ENCODE measurements around the gene PIP4K2A. TPM values are rescaled to one million over a fixed set of nuclear protein-coding genes. Genes with fewer than 3 reads are reported as not detected.
"Not testable (repeated sequence)": the region's sequence is repeated elsewhere in the genome, so short reads cannot be mapped to it uniquely, and the experiment has no call there.

PIP4K2A gene
- total RNA-seq, 3 donors from 2014 or later: 15.1 to 36.6 (median 33.1) TPM

DNA sequence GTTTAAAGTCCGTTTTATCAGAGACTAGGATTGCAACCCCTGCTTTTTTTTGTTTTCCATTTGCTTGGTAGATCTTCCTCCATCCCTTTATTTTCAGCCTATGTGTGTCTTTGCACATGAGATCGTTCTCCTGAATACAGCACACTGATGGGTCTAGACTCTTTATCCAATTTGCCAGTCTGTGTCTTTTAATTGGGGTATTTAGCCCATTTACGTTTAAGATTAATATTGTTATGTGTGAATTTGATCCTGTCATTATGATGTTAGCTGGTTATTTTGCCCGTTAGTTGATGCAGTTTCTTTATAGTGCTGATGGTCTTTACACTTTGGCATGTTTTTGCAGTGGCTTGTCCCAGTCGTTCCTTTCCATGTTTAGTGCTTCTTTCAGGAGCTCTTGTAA is 202.4 kb downstream of the PIP4K2A start:
- intact Hi-C loops (cut with DNase I; ENCODE audit: low total_unique reads); H3K4me3 ChIP-seq; H3K4me1 ChIP-seq; H3K9me3 ChIP-seq; H3K36me3 ChIP-seq; H3K27me3 ChIP-seq; DNase-seq (ENCODE audit: low spot score in 2 of 2); H3K27ac ChIP-seq: not testable (repeated sequence)

DNA sequence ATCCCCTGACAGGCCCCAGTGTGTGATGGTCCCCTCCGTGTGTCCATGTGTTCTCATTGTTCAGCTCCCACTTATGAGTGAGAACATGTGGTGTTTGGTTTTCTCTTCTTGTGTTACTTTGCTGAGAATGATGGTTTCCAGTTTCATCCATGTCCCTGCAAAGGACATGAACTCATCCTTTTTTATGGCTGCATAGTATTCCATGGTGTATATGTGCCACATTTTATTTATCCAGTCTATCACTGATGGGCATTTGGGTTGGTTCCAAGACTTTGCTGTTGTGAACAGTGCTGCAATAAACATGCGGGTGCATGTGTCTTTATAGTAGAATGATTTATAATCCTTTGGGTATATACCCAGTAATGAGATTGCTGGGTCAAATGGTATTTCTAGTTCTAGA is 206.2 kb downstream of the PIP4K2A start:
- H3K4me1 ChIP-seq; DNase-seq (ENCODE audit: low spot score in 2 of 2); H3K9me3 ChIP-seq; H3K27me3 ChIP-seq; H3K27ac ChIP-seq; H3K36me3 ChIP-seq; H3K4me3 ChIP-seq; intact Hi-C loops (cut with DNase I; ENCODE audit: low total_unique reads): not testable (repeated sequence)

DNA sequence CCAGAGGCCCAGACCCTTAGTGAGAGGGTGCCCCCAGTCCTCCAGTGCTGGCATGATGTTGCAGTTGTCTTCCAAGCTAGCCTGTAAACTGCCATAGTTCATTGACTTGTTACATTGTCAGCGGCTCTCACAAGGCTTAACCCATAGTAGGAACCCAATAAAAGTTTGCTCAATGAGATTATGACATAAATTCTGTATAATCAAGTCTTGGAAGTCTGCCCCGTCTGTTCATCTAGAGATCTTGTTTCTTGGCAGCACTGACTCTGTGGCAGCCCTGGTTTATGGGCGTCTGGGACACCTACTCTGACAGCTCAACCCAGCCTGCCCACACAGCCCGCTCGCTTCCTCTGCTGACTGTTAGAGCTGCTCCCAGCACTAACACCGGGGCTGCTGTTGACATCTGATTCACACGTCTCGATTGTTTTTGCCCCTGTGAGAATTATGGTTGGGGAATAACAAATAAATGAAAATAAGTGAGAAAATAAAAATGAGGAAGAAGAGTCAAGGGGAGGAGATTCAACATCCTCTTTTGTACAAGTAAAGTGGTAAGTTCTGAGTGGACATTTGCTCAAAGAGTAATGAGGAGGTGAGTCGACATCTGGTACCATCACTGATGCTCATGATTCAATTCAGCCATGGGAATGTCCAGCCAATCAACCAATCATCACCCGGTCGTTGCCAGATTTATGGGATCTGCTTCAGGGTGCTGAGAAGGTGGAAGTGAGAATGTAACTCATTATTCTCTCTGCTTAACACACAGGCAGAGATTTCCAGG is 208.3 kb downstream of the PIP4K2A start:
- intact Hi-C loops (cut with DNase I; ENCODE audit: low total_unique reads): no loop called here
- TF ChIP-seq POLR2A (IDR thresholded peaks at IDR 0.05) (no peak), POLR2AphosphoS5 (IDR thresholded peaks at IDR 0.05) (no peak)
- TF ChIP-seq, protein P1, sequence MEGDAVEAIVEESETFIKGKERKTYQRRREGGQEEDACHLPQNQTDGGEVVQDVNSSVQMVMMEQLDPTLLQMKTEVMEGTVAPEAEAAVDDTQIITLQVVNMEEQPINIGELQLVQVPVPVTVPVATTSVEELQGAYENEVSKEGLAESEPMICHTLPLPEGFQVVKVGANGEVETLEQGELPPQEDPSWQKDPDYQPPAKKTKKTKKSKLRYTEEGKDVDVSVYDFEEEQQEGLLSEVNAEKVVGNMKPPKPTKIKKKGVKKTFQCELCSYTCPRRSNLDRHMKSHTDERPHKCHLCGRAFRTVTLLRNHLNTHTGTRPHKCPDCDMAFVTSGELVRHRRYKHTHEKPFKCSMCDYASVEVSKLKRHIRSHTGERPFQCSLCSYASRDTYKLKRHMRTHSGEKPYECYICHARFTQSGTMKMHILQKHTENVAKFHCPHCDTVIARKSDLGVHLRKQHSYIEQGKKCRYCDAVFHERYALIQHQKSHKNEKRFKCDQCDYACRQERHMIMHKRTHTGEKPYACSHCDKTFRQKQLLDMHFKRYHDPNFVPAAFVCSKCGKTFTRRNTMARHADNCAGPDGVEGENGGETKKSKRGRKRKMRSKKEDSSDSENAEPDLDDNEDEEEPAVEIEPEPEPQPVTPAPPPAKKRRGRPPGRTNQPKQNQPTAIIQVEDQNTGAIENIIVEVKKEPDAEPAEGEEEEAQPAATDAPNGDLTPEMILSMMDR (IDR thresholded peaks at IDR 0.05): no peak
- DNase-seq (ENCODE audit: low spot score in 2 of 2): no peak
- no peaks in the 10 kb centered on the region for H3K4me1 ChIP-seq
- H3K36me3 ChIP-seq: no peaks in the 10 kb centered on the region
- H3K27me3 ChIP-seq: no peaks in the 10 kb centered on the region
- H3K9me3 ChIP-seq: no peaks in the 10 kb centered on the region
- H3K4me3 ChIP-seq: no peak overlapping the region
- H3K27ac ChIP-seq: no peak overlapping the region

DNA sequence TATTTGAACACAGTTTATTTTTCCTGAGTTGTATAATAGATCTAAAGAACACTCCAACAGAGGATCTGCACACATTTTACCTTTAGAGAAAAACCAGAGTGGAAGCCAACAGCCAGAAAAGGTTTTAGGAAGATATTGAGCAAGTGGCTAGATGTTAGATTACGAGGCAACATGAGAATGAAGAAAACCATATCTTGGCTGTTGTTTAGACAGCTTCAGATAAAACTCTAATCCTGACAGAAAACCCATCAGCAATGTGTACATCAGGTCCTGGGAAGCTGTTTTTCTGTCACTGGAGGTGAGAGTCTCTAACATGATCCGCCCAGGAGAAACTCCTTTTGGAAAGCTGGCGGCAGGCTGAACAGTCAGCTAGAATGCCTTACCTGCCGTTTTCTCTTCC is 209.6 kb downstream of the PIP4K2A start:
- TF ChIP-seq POLR2AphosphoS5 (IDR thresholded peaks at IDR 0.05) (no peak), POLR2A (IDR thresholded peaks at IDR 0.05) (no peak)
- H3K27ac ChIP-seq: no peak overlapping the region
- intact Hi-C loops (cut with DNase I; ENCODE audit: low total_unique reads): no loop called here

DNA sequence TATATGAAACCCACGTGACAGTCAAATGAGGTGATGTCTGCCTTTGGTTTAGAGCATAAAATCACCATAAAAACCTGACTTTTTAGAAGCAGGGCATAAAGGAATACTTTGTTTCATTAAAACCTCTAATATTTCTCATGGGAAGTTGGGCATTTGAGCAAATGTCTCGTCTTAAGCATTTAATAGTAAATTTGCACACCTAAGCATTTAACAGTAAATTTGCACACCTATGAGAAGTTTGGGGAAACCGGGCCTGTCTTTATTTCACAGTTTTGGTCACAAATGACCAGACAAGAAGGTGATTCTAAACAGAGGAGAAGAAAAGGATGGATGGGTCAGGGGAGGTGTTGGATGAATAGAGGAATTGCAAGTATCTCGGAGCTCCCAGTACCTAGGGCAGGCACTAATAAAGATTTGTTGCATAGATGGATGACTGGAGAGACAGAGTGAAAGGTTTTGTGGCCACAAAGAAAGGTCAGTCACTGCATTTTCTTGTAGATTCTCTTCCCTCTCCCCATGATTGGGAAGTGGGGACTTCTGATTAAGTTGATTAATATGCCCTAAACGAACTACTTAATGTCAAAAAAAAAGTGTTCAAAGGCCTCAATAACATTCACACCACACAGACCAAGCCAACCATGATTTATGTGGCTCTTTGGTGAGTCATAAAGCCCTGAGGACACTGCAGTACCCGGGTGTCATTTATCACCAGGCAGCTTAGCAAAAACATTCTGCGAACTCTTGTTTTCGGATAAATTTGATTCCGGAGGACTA is 210.9 kb downstream of the PIP4K2A start:
- H3K9me3 ChIP-seq: no peaks in the 10 kb centered on the region
- H3K27ac ChIP-seq: no peak overlapping the region
- H3K36me3 ChIP-seq: no peaks in the 10 kb centered on the region
- no peaks in the 10 kb centered on the region for H3K4me1 ChIP-seq
- no peaks in the 10 kb centered on the region for H3K27me3 ChIP-seq
- DNase-seq (ENCODE audit: low spot score in 2 of 2): no peak
- TF ChIP-seq, protein P1 (IDR thresholded peaks at IDR 0.05): no peak
- TF ChIP-seq POLR2A (IDR thresholded peaks at IDR 0.05) (no peak), POLR2AphosphoS5 (IDR thresholded peaks at IDR 0.05) (no peak)
- no peak overlapping the region for H3K4me3 ChIP-seq
- intact Hi-C loops (cut with DNase I; ENCODE audit: low total_unique reads): loop anchor here (1.0 kb wide), 1 partner anchor 10 kb away; no protein-coding TSS in a partner anchor

More for the DNA sequence above, 209.6 kb downstream of the PIP4K2A start:
- H3K4me1 ChIP-seq: no peaks in the 10 kb centered on the region
- no peaks in the 10 kb centered on the region for H3K36me3 ChIP-seq
- no peaks in the 10 kb centered on the region for H3K9me3 ChIP-seq
- DNase-seq (ENCODE audit: low spot score in 2 of 2): no peak
- H3K27me3 ChIP-seq: no peaks in the 10 kb centered on the region
- H3K4me3 ChIP-seq: no peak overlapping the region

DNA sequence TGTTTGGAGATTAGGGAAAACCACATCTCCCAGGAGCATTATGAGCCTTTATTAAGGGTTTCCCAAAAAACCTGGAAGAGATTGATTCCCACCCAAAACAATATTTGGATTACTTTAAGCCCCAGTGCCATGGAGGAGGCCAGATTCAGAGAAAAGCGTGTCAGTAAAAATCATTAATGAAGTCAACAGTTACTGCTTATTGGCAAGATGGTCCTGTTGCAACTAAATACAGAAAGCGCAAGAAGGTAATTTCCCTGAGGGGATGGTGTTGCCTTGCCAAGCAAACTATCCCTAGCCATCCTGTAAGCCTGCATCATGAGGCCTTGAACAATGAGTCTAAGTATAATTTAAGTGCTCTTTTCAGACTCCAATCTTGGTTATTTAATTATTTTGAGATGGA is 212.5 kb downstream of the PIP4K2A start:
- no peak overlapping the region for H3K27ac ChIP-seq
- H3K36me3 ChIP-seq: no peaks in the 10 kb centered on the region
- no peak for TF ChIP-seq POLR2A (IDR thresholded peaks at IDR 0.05)
- no peak for TF ChIP-seq POLR2AphosphoS5 (IDR thresholded peaks at IDR 0.05)
- TF ChIP-seq, protein P1 (IDR thresholded peaks at IDR 0.05): no peak
- intact Hi-C loops (cut with DNase I; ENCODE audit: low total_unique reads): no loop called here
- no peaks in the 10 kb centered on the region for H3K9me3 ChIP-seq
- peaks cover 0 to 7% of the 10 kb centered on the region in 2 donors for H3K27me3 ChIP-seq
- no peaks in the 10 kb centered on the region for H3K4me1 ChIP-seq
- DNase-seq (ENCODE audit: low spot score in 2 of 2): no peak
- H3K4me3 ChIP-seq: no peak overlapping the region

Measured in breast epithelium (tissue), 4 donors.